Ascending aorta (tissue), 2 donors: Measurements from ENCODE around the gene LRRC61. TPM values are rescaled to one million over a fixed set of nuclear protein-coding genes. Genes with fewer than 3 reads are reported as not detected.
"Not testable (repeated sequence)": the region's sequence is repeated elsewhere in the genome, so short reads cannot be mapped to it uniquely, and the experiment has no call there.

Experiments used
- DNase-seq, 2 donors: peaks; one replicate each; pipeline ENCODE4 v3.0.0-alpha.2; 2019; ENCODE audit warnings: low spot score in 2 of 2
- H3K27ac ChIP-seq, 2 donors: fragments of 200-600 bp; sonication (generic); one replicate each; pipeline ENCODE4 v1.5.1; 2016 to 2017; ENCODE audit warnings: mild to moderate bottlenecking in 1 of 2
- H3K27me3 ChIP-seq: fragments of 200-600 bp; sonication (generic); one replicate; pipeline ENCODE4 v1.5.1; 2017
- H3K36me3 ChIP-seq, 2 donors: fragments of 200-600 bp; sonication (generic); one replicate each; pipeline ENCODE4 v1.5.1; 2016
- H3K4me1 ChIP-seq, 2 donors: fragments of 200-600 bp; sonication (generic); one replicate each; pipeline ENCODE4 v1.5.1; 2016 to 2017; ENCODE audit warnings: mild to moderate bottlenecking in 1 of 2
- H3K4me3 ChIP-seq, 2 donors: fragments of 200-600 bp; sonication (generic); one replicate each; pipeline ENCODE4 v1.5.1; 2016 to 2017; ENCODE audit warnings: mild to moderate bottlenecking in 1 of 2
- H3K9me3 ChIP-seq, 2 donors: fragments of 200-600 bp; sonication (generic); one replicate each; pipeline ENCODE4 v1.5.1; 2016
- intact Hi-C: fragments of 100-400 bp; cut with DNase I; formaldehyde crosslinking; loops from one replicate; pipeline ENCODE4 v1.15.1; 2023
- total RNA-seq: library from RNA; depleted of rRNA; stranded (reverse); fragments of >200 nt; gene quantifications from one replicate; pipeline ENCODE4 v1.1.0, GENCODE V29; 2016
- TF ChIP-seq, protein P1 (sequence below), 3 experiments: fragments of 200-600 bp in 2 of 3; fragments of 450-650 bp in 1 of 3; sonication (generic) in 2 of 3; IDR thresholded peaks; one replicate each; pipeline ENCODE4 v1.5.1; 2016 to 2019; ENCODE audit warnings: antibody characterized with exemption in 3 of 3, mild to moderate bottlenecking in 1 of 3, moderate library complexity in 1 of 3

LRRC61 gene
- total RNA-seq, 1 donor from 2014 or later = 14.7 TPM

DNA sequence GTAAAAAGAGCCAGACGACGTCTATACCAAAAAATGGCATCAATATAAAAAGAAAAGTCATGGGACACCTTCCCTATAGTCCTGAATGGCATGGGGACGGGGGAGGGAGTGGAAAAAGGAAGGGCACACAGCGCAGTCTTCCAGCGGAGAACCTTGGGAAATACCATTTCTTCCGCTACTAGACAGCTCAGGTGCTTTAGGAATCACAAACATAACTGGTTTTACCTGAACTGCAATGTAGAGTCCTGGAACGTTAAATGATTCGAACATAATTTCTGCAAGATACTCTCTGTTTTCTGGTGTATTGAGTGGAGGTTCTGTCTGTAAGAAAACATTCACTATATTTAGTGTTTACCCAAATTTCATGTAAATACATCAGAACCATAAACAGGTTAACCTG lies 28.1 kb upstream of the LRRC61 start:
- H3K4me1 ChIP-seq, H3K9me3 ChIP-seq, H3K36me3 ChIP-seq, intact Hi-C loops, H3K4me3 ChIP-seq, H3K27ac ChIP-seq, DNase-seq, H3K27me3 ChIP-seq: not testable (repeated sequence)

DNA sequence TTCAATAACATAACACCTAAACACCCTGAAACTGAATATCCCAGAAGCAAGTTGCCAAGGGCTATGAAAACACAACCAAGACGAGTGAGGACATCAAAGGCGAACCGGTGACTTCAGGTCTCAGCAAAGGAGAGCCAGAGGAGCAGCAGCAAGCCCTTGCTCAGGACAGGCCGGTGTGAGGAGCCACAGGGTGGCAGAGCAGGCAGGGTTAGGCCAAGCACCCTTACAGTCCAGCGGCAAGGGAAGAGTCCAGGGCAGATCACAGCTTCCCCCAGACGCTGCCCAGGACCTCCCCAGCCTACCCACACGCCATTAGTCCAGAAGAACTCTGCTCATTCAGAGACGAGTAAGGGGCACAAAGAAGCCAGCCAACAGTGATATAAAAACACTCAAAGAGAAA lies 27.5 kb upstream of the LRRC61 start:
- DNase-seq, H3K27ac ChIP-seq, H3K27me3 ChIP-seq, H3K9me3 ChIP-seq, H3K36me3 ChIP-seq, intact Hi-C loops, H3K4me1 ChIP-seq, H3K4me3 ChIP-seq: not testable (repeated sequence)

DNA sequence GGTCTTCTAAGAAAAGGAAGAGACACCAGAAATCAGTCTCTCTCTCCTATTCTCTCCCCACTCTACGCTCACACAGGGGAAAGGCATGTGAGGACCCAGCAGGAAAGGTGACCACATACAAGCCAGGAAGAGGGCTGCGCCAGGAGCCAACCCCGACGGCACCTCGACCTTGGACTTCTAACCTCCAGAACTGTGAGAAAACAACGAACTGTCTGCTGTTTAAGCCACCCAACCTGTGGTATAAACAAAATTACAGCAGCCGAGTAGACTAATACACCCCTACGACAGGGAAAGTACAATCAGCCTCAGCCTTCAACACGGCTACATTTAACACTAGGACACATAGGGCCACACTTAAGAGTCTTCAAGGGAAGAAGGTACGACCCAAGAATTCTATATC lies 26.4 kb upstream of the LRRC61 start:
- intact Hi-C loops, H3K27me3 ChIP-seq, DNase-seq, H3K4me3 ChIP-seq, H3K27ac ChIP-seq, H3K36me3 ChIP-seq, H3K4me1 ChIP-seq, H3K9me3 ChIP-seq: not testable (repeated sequence)

DNA sequence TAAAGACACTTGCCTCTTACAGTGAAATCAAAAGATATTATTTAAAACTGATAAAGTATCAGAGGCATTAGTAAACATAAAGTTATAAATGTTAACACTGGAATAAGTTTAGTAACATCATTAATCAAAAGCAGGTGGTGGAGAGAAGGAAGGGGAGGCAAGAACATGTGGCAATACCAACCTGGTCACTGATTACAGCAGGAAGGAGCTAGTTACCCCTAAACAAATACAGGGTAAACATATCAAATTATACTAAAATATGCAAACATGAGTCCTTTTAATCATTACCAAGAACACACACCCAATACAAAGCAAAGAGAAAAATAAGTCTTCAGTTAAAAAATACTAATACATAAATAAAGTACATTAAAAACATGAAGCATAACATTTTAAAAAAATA lies 25.2 kb upstream of the LRRC61 start:
- intact Hi-C loops, H3K27me3 ChIP-seq, DNase-seq, H3K4me3 ChIP-seq, H3K9me3 ChIP-seq, H3K27ac ChIP-seq, H3K4me1 ChIP-seq, H3K36me3 ChIP-seq: not testable (repeated sequence)

DNA sequence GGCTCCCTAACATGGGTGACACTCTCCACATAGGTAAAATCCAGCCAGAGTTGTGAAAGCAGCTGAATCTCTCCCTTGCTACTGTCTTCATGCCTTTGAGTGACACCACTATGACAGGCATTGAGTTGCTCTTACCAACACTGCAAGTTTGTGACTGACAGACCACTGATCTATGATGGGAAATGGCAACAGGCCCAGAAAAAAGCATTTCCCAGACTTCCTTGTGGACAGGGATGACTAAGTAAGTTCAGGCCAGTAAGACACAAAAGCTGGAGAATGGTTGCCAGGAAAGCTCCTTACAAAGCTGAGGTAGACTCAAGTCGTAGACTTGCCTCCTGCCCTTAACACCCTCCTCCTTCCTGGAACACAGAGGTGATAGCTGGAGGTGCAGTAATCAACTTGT lies 20.2 kb upstream of the LRRC61 start:
- intact Hi-C loops, DNase-seq, H3K27ac ChIP-seq, H3K4me1 ChIP-seq, H3K4me3 ChIP-seq, H3K27me3 ChIP-seq, H3K9me3 ChIP-seq, H3K36me3 ChIP-seq: not testable (repeated sequence)

DNA sequence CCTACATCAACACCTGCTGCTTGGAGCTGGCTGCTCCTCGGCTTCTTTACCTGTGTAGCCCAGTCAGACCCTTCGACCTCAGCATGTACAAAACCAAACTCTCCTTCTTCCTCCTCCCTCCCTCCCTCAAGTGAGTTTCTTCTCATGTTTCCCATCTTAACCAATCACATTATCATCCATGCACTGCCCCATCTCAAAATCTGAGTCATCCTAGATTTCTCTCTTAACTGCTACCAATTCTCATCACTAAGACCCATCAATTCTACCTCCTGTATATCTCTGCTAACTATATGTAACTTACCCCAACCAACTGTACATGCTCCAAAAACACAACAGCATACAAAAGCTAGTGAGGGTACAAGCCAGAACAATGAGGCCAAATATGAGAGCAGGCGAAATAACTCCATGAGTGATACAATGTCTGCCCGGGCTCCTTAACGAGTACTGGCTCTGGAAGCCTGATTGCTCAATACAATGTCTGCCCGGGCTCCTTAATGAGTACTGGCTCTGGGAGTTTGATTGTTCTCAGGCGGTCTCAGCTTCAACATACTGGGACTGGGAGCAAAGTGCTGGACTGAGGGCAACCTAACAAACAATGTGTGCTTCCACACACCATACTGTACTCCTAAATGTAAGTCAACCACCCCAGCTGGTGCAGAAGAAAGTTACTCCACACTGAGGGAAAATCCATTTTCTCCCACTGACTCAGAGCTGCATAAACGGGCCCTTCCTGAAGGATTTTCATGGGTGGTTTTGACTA lies 18.5 kb upstream of the LRRC61 start:
- H3K4me3 ChIP-seq, intact Hi-C loops, H3K36me3 ChIP-seq, DNase-seq, H3K27me3 ChIP-seq, H3K9me3 ChIP-seq, H3K4me1 ChIP-seq, H3K27ac ChIP-seq: not testable (repeated sequence)

DNA sequence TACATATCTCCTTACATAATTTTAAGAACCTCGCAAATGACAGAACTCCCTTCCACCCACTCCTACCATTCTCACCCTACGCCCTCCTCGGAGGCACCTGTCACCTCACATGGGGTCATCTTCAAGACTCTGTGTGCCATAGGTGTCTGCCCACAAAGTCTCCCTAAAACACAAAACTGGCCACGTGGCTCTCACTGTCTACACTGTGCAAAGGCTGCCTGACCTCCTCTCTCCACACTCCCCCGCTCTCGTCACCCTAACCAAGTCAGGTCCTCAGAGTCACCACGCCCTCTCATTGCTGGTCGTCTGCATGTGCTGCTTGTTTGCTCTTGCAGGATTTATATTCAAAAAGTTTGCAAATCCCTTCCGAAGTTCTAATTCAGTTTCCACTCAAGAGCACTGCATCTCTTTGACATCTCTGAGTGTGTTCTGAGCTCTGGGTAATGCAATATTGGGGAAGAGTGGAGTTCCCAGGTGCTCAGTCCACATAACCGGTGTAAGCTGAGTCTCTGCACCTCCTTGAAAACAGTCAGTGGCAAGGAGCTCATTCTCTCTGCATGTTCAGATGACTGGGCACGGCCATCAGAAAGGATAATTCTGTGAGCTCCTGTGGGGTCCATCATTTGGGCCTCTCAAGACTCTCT lies 17.8 kb upstream of the LRRC61 start:
- H3K4me1 ChIP-seq, H3K27me3 ChIP-seq, DNase-seq, H3K4me3 ChIP-seq, H3K27ac ChIP-seq, H3K36me3 ChIP-seq, H3K9me3 ChIP-seq, intact Hi-C loops: not testable (repeated sequence)

DNA sequence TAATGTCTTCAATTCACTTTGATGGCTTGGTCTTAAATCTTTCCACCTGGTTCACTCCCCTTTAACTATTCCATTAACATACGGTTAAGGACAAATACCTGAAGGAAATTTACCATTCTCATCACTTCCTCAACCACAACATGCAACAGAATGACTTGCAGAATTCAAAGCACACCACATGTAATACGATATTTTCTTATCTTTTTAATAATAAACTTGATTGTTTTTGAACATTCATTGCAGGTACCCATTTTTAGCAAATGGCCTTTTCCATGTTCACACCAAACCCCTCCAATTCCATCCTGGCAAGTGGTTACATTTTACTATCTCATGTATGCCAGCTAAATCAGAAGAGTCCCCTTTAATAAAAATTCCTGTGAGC lies 17.3 kb upstream of the LRRC61 start:
- H3K4me3 ChIP-seq, H3K27ac ChIP-seq, H3K9me3 ChIP-seq, DNase-seq, H3K36me3 ChIP-seq, H3K27me3 ChIP-seq, intact Hi-C loops, H3K4me1 ChIP-seq: not testable (repeated sequence)

DNA sequence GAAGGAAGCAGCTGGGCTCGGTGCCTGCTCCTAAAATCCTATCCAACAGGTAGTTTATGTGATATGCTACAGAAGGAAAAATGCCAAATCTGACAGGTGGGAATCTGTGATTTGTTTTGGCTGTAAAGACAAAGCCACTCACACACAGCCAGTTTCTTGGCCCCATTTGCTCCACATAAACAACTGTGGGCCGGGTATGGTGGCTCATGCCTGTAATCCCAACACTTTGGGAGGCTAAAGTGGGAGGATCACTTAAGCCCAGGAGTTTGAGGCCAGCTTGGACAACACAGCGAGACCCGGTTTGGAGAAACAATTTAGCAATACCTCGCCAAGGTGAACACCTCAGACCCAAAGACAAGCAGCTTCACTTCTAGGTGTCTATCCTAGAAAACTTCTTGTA lies 16.8 kb upstream of the LRRC61 start:
- H3K4me3 ChIP-seq, H3K36me3 ChIP-seq, intact Hi-C loops, H3K27me3 ChIP-seq, H3K27ac ChIP-seq, H3K4me1 ChIP-seq, DNase-seq, H3K9me3 ChIP-seq: not testable (repeated sequence)

DNA sequence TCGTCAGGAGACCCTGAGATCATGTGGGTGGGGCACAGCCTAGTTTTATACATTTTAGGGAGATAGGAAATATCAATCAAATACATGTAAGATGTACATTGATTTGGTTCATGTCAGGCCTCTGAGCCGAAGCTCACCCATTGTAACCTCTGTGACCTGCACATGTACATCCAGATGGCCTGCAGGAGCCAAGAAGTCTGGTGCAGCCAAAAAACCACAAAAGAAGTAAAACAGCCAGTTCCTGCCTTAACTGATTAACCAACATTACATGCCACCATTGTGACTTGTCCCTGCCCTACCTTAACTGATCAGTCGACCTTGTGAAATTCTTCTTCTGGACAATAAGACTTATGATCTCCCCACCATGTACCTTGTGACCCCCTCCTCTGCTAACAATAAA lies 16.0 kb upstream of the LRRC61 start:
- H3K36me3 ChIP-seq = no peaks in the 10 kb centered on the region
- intact Hi-C loops = no loop called here
- H3K27ac ChIP-seq = no peak overlapping the region
- no peaks in the 10 kb centered on the region for H3K4me1 ChIP-seq
- TF ChIP-seq, protein P1, sequence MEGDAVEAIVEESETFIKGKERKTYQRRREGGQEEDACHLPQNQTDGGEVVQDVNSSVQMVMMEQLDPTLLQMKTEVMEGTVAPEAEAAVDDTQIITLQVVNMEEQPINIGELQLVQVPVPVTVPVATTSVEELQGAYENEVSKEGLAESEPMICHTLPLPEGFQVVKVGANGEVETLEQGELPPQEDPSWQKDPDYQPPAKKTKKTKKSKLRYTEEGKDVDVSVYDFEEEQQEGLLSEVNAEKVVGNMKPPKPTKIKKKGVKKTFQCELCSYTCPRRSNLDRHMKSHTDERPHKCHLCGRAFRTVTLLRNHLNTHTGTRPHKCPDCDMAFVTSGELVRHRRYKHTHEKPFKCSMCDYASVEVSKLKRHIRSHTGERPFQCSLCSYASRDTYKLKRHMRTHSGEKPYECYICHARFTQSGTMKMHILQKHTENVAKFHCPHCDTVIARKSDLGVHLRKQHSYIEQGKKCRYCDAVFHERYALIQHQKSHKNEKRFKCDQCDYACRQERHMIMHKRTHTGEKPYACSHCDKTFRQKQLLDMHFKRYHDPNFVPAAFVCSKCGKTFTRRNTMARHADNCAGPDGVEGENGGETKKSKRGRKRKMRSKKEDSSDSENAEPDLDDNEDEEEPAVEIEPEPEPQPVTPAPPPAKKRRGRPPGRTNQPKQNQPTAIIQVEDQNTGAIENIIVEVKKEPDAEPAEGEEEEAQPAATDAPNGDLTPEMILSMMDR (IDR thresholded peaks at IDR 0.05) = no peak
- H3K27me3 ChIP-seq = no peaks in the 10 kb centered on the region
- no peaks in the 10 kb centered on the region for H3K9me3 ChIP-seq
- H3K4me3 ChIP-seq = no peak overlapping the region
- DNase-seq = no peak
